OCI-LY1 (cell line): ENCODE data around the gene DCHS1.

Source experiments
- H2AFZ ChIP-seq: fragments of 200-600 bp; sonication (generic), shearing (Covaris generic); 2 replicates; pipeline ENCODE4 v1.6.0; 2014; ENCODE audit warnings: antibody characterized with exemption, mild to moderate bottlenecking, low read length
- H3F3A ChIP-seq: fragments of 200-600 bp; sonication (generic), shearing (Covaris generic); 2 replicates; pipeline ENCODE4 v1.6.0; 2014; ENCODE audit warnings: mild to moderate bottlenecking, antibody characterized with exemption, low read length, moderate library complexity; ENCODE audit not compliant: insufficient read depth
- H3K27ac ChIP-seq: fragments of 200-600 bp; sonication (generic); 2 replicates; pipeline ENCODE4 v1.5.1; 2014; ENCODE audit warnings: low read length, mixed run types, mild to moderate bottlenecking, low read depth; ENCODE audit not compliant: poor library complexity, severe bottlenecking
- H3K27me3 ChIP-seq: fragments of 200-600 bp; sonication (generic); 2 replicates; pipeline ENCODE4 v1.6.0; 2014; ENCODE audit warnings: antibody characterized with exemption, mild to moderate bottlenecking, low read length, moderate library complexity; ENCODE audit not compliant: insufficient read depth
- H3K36me3 ChIP-seq: fragments of 200-600 bp; sonication (generic); 2 replicates; pipeline ENCODE4 v1.6.1; 2014; ENCODE audit warnings: mild to moderate bottlenecking, antibody characterized with exemption, low read length, moderate library complexity, mixed read lengths; ENCODE audit not compliant: insufficient read depth
- H3K4me1 ChIP-seq: fragments of 200-600 bp; sonication (generic); 2 replicates; pipeline ENCODE4 v1.5.1; 2014; ENCODE audit warnings: mild to moderate bottlenecking, low read length, moderate library complexity; ENCODE audit not compliant: insufficient read depth, severe bottlenecking
- H3K4me2 ChIP-seq: fragments of 200-600 bp; sonication (generic), shearing (Covaris generic); 2 replicates; pipeline ENCODE4 v1.6.1; 2014; ENCODE audit warnings: low read length
- H3K4me3 ChIP-seq: fragments of 200-600 bp; sonication (generic); 2 replicates; pipeline ENCODE4 v1.5.1; 2014; ENCODE audit warnings: low read length, low read depth, mild to moderate bottlenecking, mixed read lengths; ENCODE audit not compliant: poor library complexity, severe bottlenecking
- H3K79me2 ChIP-seq: fragments of 200-600 bp; shearing (Covaris generic); 2 replicates; pipeline ENCODE4 v1.6.1; 2016; ENCODE audit warnings: mixed run types, low read length, mixed read lengths; ENCODE audit not compliant: insufficient read depth
- H3K9ac ChIP-seq: fragments of 200-600 bp; sonication (generic), shearing (Covaris generic); 2 replicates; pipeline ENCODE4 v1.6.1; 2014; ENCODE audit warnings: mild to moderate bottlenecking, low read length, mixed read lengths
- H3K9me2 ChIP-seq: fragments of 200-600 bp; sonication (generic), shearing (Covaris generic); 2 replicates; pipeline ENCODE4 v1.6.1; 2014; ENCODE audit warnings: low read depth, mild to moderate bottlenecking, low read length, mixed read lengths
- H3K9me3 ChIP-seq: fragments of 200-600 bp; shearing (Covaris generic); 2 replicates; pipeline ENCODE4 v1.6.1; 2014; ENCODE audit warnings: low read length, mixed read lengths
- H4K20me1 ChIP-seq: fragments of 200-600 bp; sonication (generic), shearing (Covaris generic); 2 replicates; pipeline ENCODE4 v1.6.0; 2016; ENCODE audit warnings: mild to moderate bottlenecking, low read length; ENCODE audit not compliant: insufficient read depth
- CTCF ChIP-seq: fragments of 200-600 bp; sonication (generic), shearing (Covaris generic); IDR thresholded peaks from 2 replicates; pipeline ENCODE4 v1.5.1; 2017; ENCODE audit warnings: mild to moderate bottlenecking, antibody characterized with exemption, low read length, moderate library complexity, mixed read lengths
- EZH2 ChIP-seq: fragments of 200-600 bp; sonication (generic), shearing (Covaris generic); IDR thresholded peaks from 2 replicates; pipeline ENCODE4 v1.8.0; 2017; ENCODE audit warnings: borderline replicate concordance, mixed run types, mild to moderate bottlenecking, antibody characterized with exemption, low read length, moderate library complexity, mixed read lengths

Gene DCHS1

DNA sequence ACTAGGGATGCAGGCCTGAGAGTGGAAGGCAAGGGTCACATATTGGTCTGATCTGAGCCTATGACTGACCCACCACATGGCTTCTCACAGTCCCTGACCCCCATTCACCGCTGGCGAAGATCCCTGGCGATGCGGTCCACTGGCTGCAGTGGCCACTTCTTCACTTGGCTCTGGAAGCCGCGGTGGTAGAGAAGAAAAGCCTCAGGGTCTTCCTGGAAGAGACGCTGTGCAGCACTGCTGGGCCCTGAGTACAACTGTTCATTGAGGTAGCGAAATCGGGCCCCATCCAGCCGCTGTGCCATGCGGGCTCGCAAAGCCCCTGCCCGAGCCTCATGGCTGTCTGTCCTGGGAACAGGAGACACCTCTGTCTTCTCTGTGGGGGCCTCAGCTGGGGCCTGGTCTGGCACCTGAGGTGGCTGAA lies 54.6 kb downstream of the DCHS1 start:
- TF ChIP-seq CTCF (no peak), EZH2 (no peak)
- Histone ChIP-seq H3K4me1 (peaks cover 32% of the 10 kb centered on the region), H3K36me3 (peaks cover 56% of the 10 kb centered on the region), H3F3A (no peaks in the 10 kb centered on the region), H3K4me2 (no peak overlapping the region), H3K27ac (no peak overlapping the region), H4K20me1 (no peaks in the 10 kb centered on the region), H3K9me3 (no peaks in the 10 kb centered on the region), H3K9ac (no peak overlapping the region), H2AFZ (no peak overlapping the region), H3K4me3 (no peak overlapping the region), H3K27me3 (no peaks in the 10 kb centered on the region), H3K9me2 (no peaks in the 10 kb centered on the region), H3K79me2 (peaks cover 19% of the 10 kb centered on the region)

DNA sequence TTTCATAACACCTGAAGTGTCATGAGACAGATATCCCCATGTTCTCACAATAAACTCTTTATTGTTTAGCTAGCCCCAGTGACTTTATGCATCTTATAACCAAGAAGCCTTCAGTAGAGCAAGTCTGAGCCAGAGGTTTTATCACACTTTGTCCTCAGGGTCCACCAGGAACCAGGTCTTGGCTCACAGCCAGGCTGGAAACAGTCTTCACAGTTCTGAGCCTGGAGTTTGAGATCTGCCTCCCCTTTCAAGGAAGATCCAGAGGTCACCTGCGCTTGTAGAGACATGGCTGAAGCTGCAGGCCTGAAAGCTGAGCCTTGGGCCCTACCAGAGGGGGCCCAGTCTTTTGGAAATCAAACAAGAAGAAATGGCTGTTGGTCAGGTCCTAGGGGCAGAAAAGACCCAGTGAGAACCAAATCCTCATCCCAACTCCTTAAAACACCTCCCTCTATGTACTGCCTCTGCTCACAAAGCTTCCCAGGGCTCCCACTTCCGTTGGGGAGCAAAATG lies 55.7 kb downstream of the DCHS1 start:
- H3F3A ChIP-seq = no peaks in the 10 kb centered on the region
- no peak overlapping the region for H3K4me2 ChIP-seq
- H3K4me1 ChIP-seq = peaks cover 21% of the 10 kb centered on the region
- no peaks in the 10 kb centered on the region for H4K20me1 ChIP-seq
- no peaks in the 10 kb centered on the region for H3K27me3 ChIP-seq
- H3K4me3 ChIP-seq = no peak overlapping the region
- no peaks in the 10 kb centered on the region for H3K9me3 ChIP-seq
- H2AFZ ChIP-seq = no peak overlapping the region
- no peak overlapping the region for H3K9ac ChIP-seq
- H3K36me3 ChIP-seq = peaks cover 67% of the 10 kb centered on the region
- H3K27ac ChIP-seq = no peak overlapping the region
- no peaks in the 10 kb centered on the region for H3K9me2 ChIP-seq
- peaks cover 19% of the 10 kb centered on the region for H3K79me2 ChIP-seq
- no peak for TF ChIP-seq CTCF
- TF ChIP-seq EZH2 = no peak

- peaks cover 70% of the 10 kb centered on the region for H3K36me3 ChIP-seq
Observed at GRCh38 chr11:6599449-6599848, 56.2 kb downstream of the DCHS1 start.

More at GRCh38 chr11:6599449-6599848, 56.2 kb downstream of the DCHS1 start:
- no peaks in the 10 kb centered on the region for H4K20me1 ChIP-seq
- no peaks in the 10 kb centered on the region for H3F3A ChIP-seq
- no peak for TF ChIP-seq EZH2
- no peak for TF ChIP-seq CTCF
- H3K9ac ChIP-seq = no peak overlapping the region
- peaks cover 19% of the 10 kb centered on the region for H3K79me2 ChIP-seq
- no peak overlapping the region for H3K4me2 ChIP-seq
- H3K4me1 ChIP-seq = peaks cover 16% of the 10 kb centered on the region
- H3K9me3 ChIP-seq = no peaks in the 10 kb centered on the region
- H3K9me2 ChIP-seq = no peaks in the 10 kb centered on the region
- no peaks in the 10 kb centered on the region for H3K27me3 ChIP-seq
- no peak overlapping the region for H2AFZ ChIP-seq
- no peak overlapping the region for H3K4me3 ChIP-seq
- H3K27ac ChIP-seq = no peak overlapping the region
